Skeletal muscle satellite cell (primary cell): Measurements from ENCODE around the gene STAG1.

Source experiments
- H3K27me3 ChIP-seq: 2 replicates; pipeline ENCODE4 v1.7.0; 2013; ENCODE audit warnings: low read length; ENCODE audit not compliant: control insufficient read depth, insufficient read depth
- H3K36me3 ChIP-seq: 2 replicates; pipeline ENCODE4 v1.7.0; 2013; ENCODE audit warnings: mild to moderate bottlenecking, control low read depth, low read length; ENCODE audit not compliant: insufficient read depth
- H3K4me1 ChIP-seq: 2 replicates; pipeline ENCODE4 v1.7.0; 2013; ENCODE audit warnings: low read length; ENCODE audit not compliant: control insufficient read depth, insufficient read depth
- H3K4me2 ChIP-seq: 2 replicates; pipeline ENCODE4 v1.7.0; 2013; ENCODE audit warnings: mild to moderate bottlenecking, low read length
- H3K4me3 ChIP-seq: 2 replicates; pipeline ENCODE4 v1.7.0; 2013; ENCODE audit warnings: low read length
- H3K9ac ChIP-seq: 2 replicates; pipeline ENCODE4 v1.7.0; 2013; ENCODE audit warnings: mild to moderate bottlenecking, low read depth, low read length, moderate library complexity
- H3K9me3 ChIP-seq: replicated peaks from 2 replicates; pipeline ENCODE4 v1.7.0; 2013; ENCODE audit warnings: mild to moderate bottlenecking, control low read depth, low read length

The STAG1 gene

GRCh38 chr3:136432685-136433084 is 319.5 kb downstream of the STAG1 start:
- H3K36me3 ChIP-seq: no peaks in the 10 kb centered on the region
- no peak overlapping the region for H3K4me2 ChIP-seq
- no peak overlapping the region for H3K4me3 ChIP-seq
- H3K27me3 ChIP-seq: no peaks in the 10 kb centered on the region
- no peaks in the 10 kb centered on the region for H3K4me1 ChIP-seq
- H3K9me3 ChIP-seq: no peaks in the 10 kb centered on the region
- no peak overlapping the region for H3K9ac ChIP-seq

GRCh38 chr3:136428167-136428566 is 324.0 kb downstream of the STAG1 start:
- H3K4me1 ChIP-seq: no peaks in the 10 kb centered on the region
- no peaks in the 10 kb centered on the region for H3K9me3 ChIP-seq
- H3K4me3 ChIP-seq: no peak overlapping the region
- H3K27me3 ChIP-seq: no peaks in the 10 kb centered on the region
- no peaks in the 10 kb centered on the region for H3K36me3 ChIP-seq
- H3K4me2 ChIP-seq: no peak overlapping the region
- H3K9ac ChIP-seq: no peak overlapping the region

GRCh38 chr3:136427236-136427635 is 324.9 kb downstream of the STAG1 start:
- Histone ChIP-seq H3K4me2 (no peak overlapping the region), H3K36me3 (no peaks in the 10 kb centered on the region), H3K9me3 (no peaks in the 10 kb centered on the region), H3K4me3 (no peak overlapping the region), H3K9ac (no peak overlapping the region), H3K27me3 (no peaks in the 10 kb centered on the region), H3K4me1 (no peaks in the 10 kb centered on the region)

DNA sequence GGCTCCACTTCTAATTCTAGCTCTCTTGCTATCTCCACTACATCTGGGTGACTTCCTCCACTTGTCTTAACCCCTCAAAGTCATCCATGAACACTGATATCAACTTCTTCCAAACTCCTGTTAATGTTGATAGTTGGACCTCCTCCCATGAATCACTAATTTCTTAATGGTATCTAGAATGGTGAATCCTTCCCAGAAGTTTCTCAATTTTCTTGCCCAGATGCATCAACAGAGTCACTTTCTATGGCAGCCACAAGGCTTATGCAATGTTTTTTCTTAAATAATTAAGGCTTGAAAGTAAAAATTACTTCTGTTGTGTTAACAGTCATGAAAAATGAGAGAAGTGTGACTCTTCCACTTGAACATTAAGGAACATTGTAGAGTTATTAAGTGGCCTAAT is 337.7 kb downstream of the STAG1 start:
- H3K4me2 ChIP-seq: no peak overlapping the region
- H3K4me1 ChIP-seq: no peaks in the 10 kb centered on the region
- no peak overlapping the region for H3K4me3 ChIP-seq
- H3K9me3 ChIP-seq: no peaks in the 10 kb centered on the region
- no peaks in the 10 kb centered on the region for H3K27me3 ChIP-seq
- peaks cover 3% of the 10 kb centered on the region for H3K36me3 ChIP-seq
- no peak overlapping the region for H3K9ac ChIP-seq

DNA sequence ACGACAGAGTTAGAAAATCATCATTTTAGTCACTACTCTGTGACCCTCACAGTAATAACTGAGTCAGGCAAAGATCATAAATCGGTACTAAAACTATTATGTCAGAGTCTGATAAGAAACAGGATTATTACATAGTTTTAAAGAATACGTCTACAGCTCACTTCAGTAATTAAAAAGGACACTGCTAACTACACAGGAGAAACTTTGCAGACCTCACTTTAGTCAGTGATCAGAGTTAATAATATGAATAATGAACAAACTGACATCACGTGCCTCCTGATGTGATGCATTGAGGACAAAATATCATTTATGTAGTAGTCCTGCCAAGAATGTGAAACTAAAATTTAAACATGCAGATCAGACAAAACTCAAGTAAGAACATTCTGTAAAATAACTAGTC is 339.9 kb downstream of the STAG1 start:
- H3K27me3 ChIP-seq: no peaks in the 10 kb centered on the region
- H3K9me3 ChIP-seq: no peaks in the 10 kb centered on the region
- H3K36me3 ChIP-seq: peaks cover 3% of the 10 kb centered on the region
- H3K4me3 ChIP-seq: no peak overlapping the region
- no peak overlapping the region for H3K4me2 ChIP-seq
- H3K9ac ChIP-seq: no peak overlapping the region
- H3K4me1 ChIP-seq: no peaks in the 10 kb centered on the region

GRCh38 chr3:136409549-136409948 is 342.6 kb downstream of the STAG1 start:
- Histone ChIP-seq H3K9me3 (no peaks in the 10 kb centered on the region), H3K4me1 (no peaks in the 10 kb centered on the region), H3K27me3 (no peaks in the 10 kb centered on the region), H3K36me3 (peaks cover 8% of the 10 kb centered on the region), H3K4me3 (no peak overlapping the region), H3K9ac (no peak overlapping the region), H3K4me2 (no peak overlapping the region)

- Histone ChIP-seq H3K9me3 (no peaks in the 10 kb centered on the region), H3K4me1 (no peaks in the 10 kb centered on the region), H3K4me2 (no peak overlapping the region), H3K36me3 (peaks cover 5% of the 10 kb centered on the region), H3K9ac (no peak overlapping the region), H3K4me3 (no peak overlapping the region), H3K27me3 (no peaks in the 10 kb centered on the region)
These were observed 348.1 kb downstream of the STAG1 start for GRCh38 chr3:136404056-136404455.

DNA sequence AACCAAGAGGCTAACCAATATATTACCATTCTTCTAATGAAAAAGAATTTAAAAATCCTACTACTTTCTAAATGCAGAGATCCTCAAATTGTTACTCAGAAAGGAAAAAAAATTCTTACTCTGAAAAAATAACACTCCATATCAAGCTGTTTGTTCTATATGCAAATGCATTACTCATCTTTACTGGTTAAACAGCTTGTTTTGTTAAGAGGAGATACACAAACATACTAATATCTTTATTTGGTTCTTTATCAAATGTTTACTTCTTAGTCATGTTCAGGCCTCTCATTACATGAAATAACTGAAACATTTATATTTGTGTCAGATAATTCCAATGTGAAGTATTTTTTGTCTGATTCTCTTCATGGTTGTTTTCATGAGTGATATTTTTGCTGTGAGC is 355.3 kb downstream of the STAG1 start:
- Histone ChIP-seq H3K27me3 (no peaks in the 10 kb centered on the region), H3K4me3 (no peak overlapping the region), H3K4me2 (no peak overlapping the region), H3K36me3 (no peaks in the 10 kb centered on the region), H3K4me1 (peaks cover 11% of the 10 kb centered on the region), H3K9ac (no peak overlapping the region), H3K9me3 (no peaks in the 10 kb centered on the region)

GRCh38 chr3:136390574-136390973 is 361.6 kb downstream of the STAG1 start:
- Histone ChIP-seq H3K4me2 (no peak overlapping the region), H3K9ac (no peak overlapping the region)

GRCh38 chr3:136387031-136387430 is 365.1 kb downstream of the STAG1 start:
- Histone ChIP-seq H3K4me1 (no peaks in the 10 kb centered on the region), H3K9ac (no peak overlapping the region), H3K27me3 (no peaks in the 10 kb centered on the region), H3K9me3 (no peaks in the 10 kb centered on the region), H3K36me3 (no peaks in the 10 kb centered on the region), H3K4me2 (no peak overlapping the region), H3K4me3 (no peak overlapping the region)

More at GRCh38 chr3:136390574-136390973, 361.6 kb downstream of the STAG1 start:
- H3K36me3 ChIP-seq: no peaks in the 10 kb centered on the region
- H3K4me1 ChIP-seq: peaks cover 4% of the 10 kb centered on the region
- no peak overlapping the region for H3K4me3 ChIP-seq
- H3K27me3 ChIP-seq: no peaks in the 10 kb centered on the region
- no peaks in the 10 kb centered on the region for H3K9me3 ChIP-seq

DNA sequence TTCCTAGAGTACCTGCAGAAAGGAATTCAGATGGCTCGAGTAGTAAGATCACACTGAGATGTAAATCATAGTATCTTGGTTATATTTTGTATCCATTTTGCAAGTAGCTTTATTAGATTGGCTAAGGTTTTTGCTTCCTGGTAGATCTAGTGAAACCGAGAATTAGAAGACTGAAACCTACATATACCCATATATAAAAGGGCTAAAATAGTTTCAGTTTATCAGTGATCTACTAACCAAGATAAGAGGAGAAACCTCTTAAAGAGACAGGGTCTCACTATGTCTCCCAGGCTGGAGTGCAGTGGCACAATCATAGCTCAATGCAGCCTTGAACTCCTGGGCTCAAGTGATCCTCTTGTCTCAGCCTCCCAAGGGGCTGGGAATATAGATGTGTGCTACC is 366.7 kb downstream of the STAG1 start:
- no peak overlapping the region for H3K9ac ChIP-seq
- H3K4me3 ChIP-seq: no peak overlapping the region
- no peaks in the 10 kb centered on the region for H3K27me3 ChIP-seq
- H3K4me1 ChIP-seq: peaks cover 3% of the 10 kb centered on the region
- H3K9me3 ChIP-seq: no peaks in the 10 kb centered on the region
- H3K4me2 ChIP-seq: no peak overlapping the region
- no peaks in the 10 kb centered on the region for H3K36me3 ChIP-seq

- Histone ChIP-seq H3K9ac (no peak overlapping the region), H3K36me3 (no peaks in the 10 kb centered on the region), H3K4me1 (peaks cover 3% of the 10 kb centered on the region), H3K4me3 (no peak overlapping the region), H3K4me2 (no peak overlapping the region), H3K9me3 (no peaks in the 10 kb centered on the region), H3K27me3 (no peaks in the 10 kb centered on the region)
These were observed 371.1 kb downstream of the STAG1 start for GRCh38 chr3:136381051-136381450.
